Vagina (tissue), 2 donors: Measurements from ENCODE around the gene ANP32B.

Source experiments
- POLR2A ChIP-seq, 2 donors: fragments of 450-650 bp; IDR thresholded peaks; one replicate each; pipeline ENCODE4 v1.6.1; 2017; ENCODE audit warnings: antibody characterized with exemption in 2 of 2, mild to moderate bottlenecking in 2 of 2, moderate library complexity in 2 of 2
- POLR2AphosphoS5 ChIP-seq, 2 donors: sonication (generic); formaldehyde crosslinking; IDR thresholded peaks; one replicate each; pipeline ENCODE4 v1.9.0; 2017; ENCODE audit warnings: antibody characterized with exemption in 2 of 2, mild to moderate bottlenecking in 2 of 2, low read depth in 1 of 2; ENCODE audit not compliant: insufficient read depth in 1 of 2
- TF ChIP-seq, protein P1 (sequence below), 3 experiments: fragments of 450-650 bp in 2 of 3; fragments of 200-600 bp in 1 of 3; sonication (generic) in 1 of 3; IDR thresholded peaks; one replicate each; pipeline ENCODE4 v1.5.1; 2017 to 2019; ENCODE audit warnings: antibody characterized with exemption in 3 of 3, mild to moderate bottlenecking in 2 of 3, moderate library complexity in 2 of 3

DNA sequence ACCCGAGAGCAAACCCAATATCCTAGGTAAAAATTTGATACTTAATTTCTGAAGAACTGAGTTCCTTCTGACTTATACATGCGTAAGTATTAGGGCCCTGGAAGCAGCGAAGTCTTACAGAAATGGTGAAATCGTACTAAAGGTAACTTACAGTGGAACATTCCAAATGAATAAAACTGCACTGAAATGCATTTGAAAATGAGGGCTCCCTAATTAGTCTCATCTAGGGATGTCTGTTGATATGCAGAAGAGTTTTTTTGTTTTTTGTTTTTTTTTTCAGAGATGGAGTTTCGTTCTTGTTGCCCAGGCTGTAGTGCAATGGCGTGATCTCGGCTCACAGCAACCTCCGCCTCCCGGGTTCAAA is 63.0 kb downstream of the ANP32B start:
- no peak for TF ChIP-seq POLR2A (IDR thresholded peaks at IDR 0.05)
- TF ChIP-seq POLR2AphosphoS5 (IDR thresholded peaks at IDR 0.05; ENCODE audit: insufficient read depth in 1 of 2, low read depth in 1 of 2): no peak
- TF ChIP-seq, protein P1, sequence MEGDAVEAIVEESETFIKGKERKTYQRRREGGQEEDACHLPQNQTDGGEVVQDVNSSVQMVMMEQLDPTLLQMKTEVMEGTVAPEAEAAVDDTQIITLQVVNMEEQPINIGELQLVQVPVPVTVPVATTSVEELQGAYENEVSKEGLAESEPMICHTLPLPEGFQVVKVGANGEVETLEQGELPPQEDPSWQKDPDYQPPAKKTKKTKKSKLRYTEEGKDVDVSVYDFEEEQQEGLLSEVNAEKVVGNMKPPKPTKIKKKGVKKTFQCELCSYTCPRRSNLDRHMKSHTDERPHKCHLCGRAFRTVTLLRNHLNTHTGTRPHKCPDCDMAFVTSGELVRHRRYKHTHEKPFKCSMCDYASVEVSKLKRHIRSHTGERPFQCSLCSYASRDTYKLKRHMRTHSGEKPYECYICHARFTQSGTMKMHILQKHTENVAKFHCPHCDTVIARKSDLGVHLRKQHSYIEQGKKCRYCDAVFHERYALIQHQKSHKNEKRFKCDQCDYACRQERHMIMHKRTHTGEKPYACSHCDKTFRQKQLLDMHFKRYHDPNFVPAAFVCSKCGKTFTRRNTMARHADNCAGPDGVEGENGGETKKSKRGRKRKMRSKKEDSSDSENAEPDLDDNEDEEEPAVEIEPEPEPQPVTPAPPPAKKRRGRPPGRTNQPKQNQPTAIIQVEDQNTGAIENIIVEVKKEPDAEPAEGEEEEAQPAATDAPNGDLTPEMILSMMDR (IDR thresholded peaks at IDR 0.05): no peak
